Measurements from ENCODE around the gene RFC4. TPM values are rescaled to one million over a fixed set of nuclear protein-coding genes. Genes with fewer than 3 reads are reported as not detected.

RFC4 gene
- total and polyA plus RNA-seq, 2 of the 13 experiments (the other 11 are each of a cell fraction or from before 2014, with no cell fraction given): 18.5 to 103 TPM

DNA sequence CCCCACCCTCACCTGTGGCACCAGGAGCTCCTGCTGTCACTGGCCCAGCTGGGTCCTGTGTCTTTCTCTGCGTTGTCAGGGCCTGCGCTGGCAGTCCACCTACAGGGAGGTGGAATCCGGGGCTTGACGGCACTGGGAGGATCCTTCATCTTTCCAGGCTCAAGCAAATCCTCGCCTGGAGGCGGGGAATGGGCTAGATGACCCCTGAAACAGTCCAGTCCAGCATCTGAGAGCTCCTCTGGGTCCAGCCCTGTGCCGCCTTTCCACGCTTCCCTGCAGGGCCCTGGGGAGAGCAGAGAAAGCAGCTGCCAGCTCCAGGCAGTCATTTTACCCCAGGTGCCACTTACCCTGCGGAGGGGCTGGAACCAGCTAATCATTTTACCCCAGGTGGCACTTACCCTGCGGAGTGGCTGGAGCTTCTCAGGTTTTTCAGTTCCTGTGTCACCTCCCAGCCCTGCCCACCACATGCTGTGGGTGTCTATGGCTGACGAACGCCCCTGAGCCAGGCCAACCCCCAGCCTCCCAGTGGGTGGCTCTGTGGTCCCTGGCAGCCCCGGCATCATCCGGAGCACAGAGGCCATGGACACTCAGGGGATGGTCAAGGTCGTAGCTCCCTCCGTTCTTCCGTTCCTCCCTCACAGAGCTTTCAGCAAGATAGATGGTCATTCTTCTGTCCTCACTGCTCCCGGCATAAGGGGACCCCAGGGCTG is 18.3 kb upstream of the RFC4 start (continued):
- TF ChIP-seq RAD51 (IDR thresholded peaks at IDR 0.05; ENCODE audit: borderline replicate concordance) (no peak), KMT2B (CRISPR knock-in tag; IDR thresholded peaks at IDR 0.05) (no peak), SIN3A (IDR thresholded peaks at IDR 0.05; ENCODE audit: borderline replicate concordance, low read depth, low read length) (no peak), ZNF713 (CRISPR knock-in tag; IDR thresholded peaks at IDR 0.05) (no peak), GATAD1 (CRISPR knock-in tag; IDR thresholded peaks at IDR 0.05) (no peak), RORA (CRISPR knock-in tag; IDR thresholded peaks at IDR 0.05) (no peak), SP1 (IDR thresholded peaks at IDR 0.05) (no peak), SP1 (CRISPR knock-in tag; IDR thresholded peaks at IDR 0.05) (no peak), ZNF775 (CRISPR knock-in tag; IDR thresholded peaks at IDR 0.05; ENCODE audit: borderline replicate concordance) (no peak), EHMT2 (IDR thresholded peaks at IDR 0.05; ENCODE audit: borderline replicate concordance, low read depth, low read length) (no peak), TP53 (CRISPR knock-in tag; conservative IDR thresholded peaks at IDR 0.05) (no peak), XRCC5 (optimal IDR thresholded peaks at IDR 0.05; ENCODE audit: low read length) (no peak), ZNF629 (CRISPR knock-in tag; conservative IDR thresholded peaks at IDR 0.05) (no peak), HOXA5 (CRISPR knock-in tag; IDR thresholded peaks at IDR 0.05) (no peak; the same call in 1 of the 2 replicates), IKZF4 (CRISPR knock-in tag; IDR thresholded peaks at IDR 0.05; ENCODE audit: borderline replicate concordance, low read depth, not compliant biosample characterization) (no peak)
- TF ChIP-seq, protein P1, sequence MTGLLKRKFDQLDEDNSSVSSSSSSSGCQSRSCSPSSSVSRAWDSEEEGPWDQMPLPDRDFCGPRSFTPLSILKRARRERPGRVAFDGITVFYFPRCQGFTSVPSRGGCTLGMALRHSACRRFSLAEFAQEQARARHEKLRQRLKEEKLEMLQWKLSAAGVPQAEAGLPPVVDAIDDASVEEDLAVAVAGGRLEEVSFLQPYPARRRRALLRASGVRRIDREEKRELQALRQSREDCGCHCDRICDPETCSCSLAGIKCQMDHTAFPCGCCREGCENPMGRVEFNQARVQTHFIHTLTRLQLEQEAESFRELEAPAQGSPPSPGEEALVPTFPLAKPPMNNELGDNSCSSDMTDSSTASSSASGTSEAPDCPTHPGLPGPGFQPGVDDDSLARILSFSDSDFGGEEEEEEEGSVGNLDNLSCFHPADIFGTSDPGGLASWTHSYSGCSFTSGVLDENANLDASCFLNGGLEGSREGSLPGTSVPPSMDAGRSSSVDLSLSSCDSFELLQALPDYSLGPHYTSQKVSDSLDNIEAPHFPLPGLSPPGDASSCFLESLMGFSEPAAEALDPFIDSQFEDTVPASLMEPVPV (CRISPR knock-in tag; IDR thresholded peaks at IDR 0.05): no peak
- TF ChIP-seq, protein P2, sequence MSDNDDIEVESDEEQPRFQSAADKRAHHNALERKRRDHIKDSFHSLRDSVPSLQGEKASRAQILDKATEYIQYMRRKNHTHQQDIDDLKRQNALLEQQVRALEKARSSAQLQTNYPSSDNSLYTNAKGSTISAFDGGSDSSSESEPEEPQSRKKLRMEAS (IDR thresholded peaks at IDR 0.05): no peak
- TF ChIP-seq, protein P3, sequence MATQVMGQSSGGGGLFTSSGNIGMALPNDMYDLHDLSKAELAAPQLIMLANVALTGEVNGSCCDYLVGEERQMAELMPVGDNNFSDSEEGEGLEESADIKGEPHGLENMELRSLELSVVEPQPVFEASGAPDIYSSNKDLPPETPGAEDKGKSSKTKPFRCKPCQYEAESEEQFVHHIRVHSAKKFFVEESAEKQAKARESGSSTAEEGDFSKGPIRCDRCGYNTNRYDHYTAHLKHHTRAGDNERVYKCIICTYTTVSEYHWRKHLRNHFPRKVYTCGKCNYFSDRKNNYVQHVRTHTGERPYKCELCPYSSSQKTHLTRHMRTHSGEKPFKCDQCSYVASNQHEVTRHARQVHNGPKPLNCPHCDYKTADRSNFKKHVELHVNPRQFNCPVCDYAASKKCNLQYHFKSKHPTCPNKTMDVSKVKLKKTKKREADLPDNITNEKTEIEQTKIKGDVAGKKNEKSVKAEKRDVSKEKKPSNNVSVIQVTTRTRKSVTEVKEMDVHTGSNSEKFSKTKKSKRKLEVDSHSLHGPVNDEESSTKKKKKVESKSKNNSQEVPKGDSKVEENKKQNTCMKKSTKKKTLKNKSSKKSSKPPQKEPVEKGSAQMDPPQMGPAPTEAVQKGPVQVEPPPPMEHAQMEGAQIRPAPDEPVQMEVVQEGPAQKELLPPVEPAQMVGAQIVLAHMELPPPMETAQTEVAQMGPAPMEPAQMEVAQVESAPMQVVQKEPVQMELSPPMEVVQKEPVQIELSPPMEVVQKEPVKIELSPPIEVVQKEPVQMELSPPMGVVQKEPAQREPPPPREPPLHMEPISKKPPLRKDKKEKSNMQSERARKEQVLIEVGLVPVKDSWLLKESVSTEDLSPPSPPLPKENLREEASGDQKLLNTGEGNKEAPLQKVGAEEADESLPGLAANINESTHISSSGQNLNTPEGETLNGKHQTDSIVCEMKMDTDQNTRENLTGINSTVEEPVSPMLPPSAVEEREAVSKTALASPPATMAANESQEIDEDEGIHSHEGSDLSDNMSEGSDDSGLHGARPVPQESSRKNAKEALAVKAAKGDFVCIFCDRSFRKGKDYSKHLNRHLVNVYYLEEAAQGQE (IDR thresholded peaks at IDR 0.05; ENCODE audit: borderline replicate concordance in 1 of 2, low read depth in 1 of 2, low read length in 2 of 2): no peak
- TF ChIP-seq, protein P4, sequence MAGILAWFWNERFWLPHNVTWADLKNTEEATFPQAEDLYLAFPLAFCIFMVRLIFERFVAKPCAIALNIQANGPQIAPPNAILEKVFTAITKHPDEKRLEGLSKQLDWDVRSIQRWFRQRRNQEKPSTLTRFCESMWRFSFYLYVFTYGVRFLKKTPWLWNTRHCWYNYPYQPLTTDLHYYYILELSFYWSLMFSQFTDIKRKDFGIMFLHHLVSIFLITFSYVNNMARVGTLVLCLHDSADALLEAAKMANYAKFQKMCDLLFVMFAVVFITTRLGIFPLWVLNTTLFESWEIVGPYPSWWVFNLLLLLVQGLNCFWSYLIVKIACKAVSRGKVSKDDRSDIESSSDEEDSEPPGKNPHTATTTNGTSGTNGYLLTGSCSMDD (CRISPR knock-in tag; IDR thresholded peaks at IDR 0.05): no peak
- TF ChIP-seq, protein P5, sequence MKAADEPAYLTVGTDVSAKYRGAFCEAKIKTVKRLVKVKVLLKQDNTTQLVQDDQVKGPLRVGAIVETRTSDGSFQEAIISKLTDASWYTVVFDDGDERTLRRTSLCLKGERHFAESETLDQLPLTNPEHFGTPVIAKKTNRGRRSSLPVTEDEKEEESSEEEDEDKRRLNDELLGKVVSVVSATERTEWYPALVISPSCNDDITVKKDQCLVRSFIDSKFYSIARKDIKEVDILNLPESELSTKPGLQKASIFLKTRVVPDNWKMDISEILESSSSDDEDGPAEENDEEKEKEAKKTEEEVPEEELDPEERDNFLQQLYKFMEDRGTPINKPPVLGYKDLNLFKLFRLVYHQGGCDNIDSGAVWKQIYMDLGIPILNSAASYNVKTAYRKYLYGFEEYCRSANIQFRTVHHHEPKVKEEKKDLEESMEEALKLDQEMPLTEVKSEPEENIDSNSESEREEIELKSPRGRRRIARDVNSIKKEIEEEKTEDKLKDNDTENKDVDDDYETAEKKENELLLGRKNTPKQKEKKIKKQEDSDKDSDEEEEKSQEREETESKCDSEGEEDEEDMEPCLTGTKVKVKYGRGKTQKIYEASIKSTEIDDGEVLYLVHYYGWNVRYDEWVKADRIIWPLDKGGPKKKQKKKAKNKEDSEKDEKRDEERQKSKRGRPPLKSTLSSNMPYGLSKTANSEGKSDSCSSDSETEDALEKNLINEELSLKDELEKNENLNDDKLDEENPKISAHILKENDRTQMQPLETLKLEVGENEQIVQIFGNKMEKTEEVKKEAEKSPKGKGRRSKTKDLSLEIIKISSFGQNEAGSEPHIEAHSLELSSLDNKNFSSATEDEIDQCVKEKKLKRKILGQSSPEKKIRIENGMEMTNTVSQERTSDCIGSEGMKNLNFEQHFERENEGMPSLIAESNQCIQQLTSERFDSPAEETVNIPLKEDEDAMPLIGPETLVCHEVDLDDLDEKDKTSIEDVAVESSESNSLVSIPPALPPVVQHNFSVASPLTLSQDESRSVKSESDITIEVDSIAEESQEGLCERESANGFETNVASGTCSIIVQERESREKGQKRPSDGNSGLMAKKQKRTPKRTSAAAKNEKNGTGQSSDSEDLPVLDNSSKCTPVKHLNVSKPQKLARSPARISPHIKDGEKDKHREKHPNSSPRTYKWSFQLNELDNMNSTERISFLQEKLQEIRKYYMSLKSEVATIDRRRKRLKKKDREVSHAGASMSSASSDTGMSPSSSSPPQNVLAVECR (CRISPR knock-in tag; IDR thresholded peaks at IDR 0.05; ENCODE audit: borderline replicate concordance): no peak

Measured in HepG2 (cell line).